Measurements from ENCODE around the gene MRPL24. TPM values are rescaled to one million over a fixed set of nuclear protein-coding genes. Genes with fewer than 3 reads are reported as not detected.

MRPL24 gene
- total RNA-seq, 1 donor from 2014 or later: 17.0 TPM

DNA sequence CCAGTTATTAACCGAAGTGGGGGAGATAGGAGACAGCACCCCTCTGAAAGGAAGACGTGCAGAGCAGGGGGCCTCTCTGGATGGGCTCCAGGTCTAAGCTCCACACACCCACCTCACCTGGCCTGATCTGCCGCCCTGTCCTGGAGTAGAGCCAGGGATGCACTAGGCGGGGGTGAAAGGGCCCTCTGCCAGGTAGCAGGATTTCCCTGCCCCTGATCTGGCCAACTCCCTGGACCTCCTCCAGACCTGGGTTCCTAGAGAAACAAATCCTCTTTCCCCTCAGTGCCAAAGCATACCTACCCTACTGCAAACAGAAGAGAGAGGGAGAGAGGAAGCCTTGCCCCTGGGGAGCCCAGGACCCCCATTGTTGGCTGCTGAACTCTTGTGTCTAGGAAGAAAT is 37.6 kb downstream of the MRPL24 start:
- intact Hi-C loops (cut with DNase I): no loop called here
- TF ChIP-seq, protein P1, sequence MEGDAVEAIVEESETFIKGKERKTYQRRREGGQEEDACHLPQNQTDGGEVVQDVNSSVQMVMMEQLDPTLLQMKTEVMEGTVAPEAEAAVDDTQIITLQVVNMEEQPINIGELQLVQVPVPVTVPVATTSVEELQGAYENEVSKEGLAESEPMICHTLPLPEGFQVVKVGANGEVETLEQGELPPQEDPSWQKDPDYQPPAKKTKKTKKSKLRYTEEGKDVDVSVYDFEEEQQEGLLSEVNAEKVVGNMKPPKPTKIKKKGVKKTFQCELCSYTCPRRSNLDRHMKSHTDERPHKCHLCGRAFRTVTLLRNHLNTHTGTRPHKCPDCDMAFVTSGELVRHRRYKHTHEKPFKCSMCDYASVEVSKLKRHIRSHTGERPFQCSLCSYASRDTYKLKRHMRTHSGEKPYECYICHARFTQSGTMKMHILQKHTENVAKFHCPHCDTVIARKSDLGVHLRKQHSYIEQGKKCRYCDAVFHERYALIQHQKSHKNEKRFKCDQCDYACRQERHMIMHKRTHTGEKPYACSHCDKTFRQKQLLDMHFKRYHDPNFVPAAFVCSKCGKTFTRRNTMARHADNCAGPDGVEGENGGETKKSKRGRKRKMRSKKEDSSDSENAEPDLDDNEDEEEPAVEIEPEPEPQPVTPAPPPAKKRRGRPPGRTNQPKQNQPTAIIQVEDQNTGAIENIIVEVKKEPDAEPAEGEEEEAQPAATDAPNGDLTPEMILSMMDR (IDR thresholded peaks at IDR 0.05): no peak
- no peaks in the 10 kb centered on the region for H3K27me3 ChIP-seq
- H3K27ac ChIP-seq: no peak overlapping the region
- no peak for DNase-seq (ENCODE audit: low spot score in 2 of 2)
- no peak overlapping the region for H3K4me3 ChIP-seq
- H3K4me1 ChIP-seq: peaks cover 10 to 27% of the 10 kb centered on the region in 2 donors
- no peaks in the 10 kb centered on the region for H3K36me3 ChIP-seq
- H3K9me3 ChIP-seq: no peaks in the 10 kb centered on the region

DNA sequence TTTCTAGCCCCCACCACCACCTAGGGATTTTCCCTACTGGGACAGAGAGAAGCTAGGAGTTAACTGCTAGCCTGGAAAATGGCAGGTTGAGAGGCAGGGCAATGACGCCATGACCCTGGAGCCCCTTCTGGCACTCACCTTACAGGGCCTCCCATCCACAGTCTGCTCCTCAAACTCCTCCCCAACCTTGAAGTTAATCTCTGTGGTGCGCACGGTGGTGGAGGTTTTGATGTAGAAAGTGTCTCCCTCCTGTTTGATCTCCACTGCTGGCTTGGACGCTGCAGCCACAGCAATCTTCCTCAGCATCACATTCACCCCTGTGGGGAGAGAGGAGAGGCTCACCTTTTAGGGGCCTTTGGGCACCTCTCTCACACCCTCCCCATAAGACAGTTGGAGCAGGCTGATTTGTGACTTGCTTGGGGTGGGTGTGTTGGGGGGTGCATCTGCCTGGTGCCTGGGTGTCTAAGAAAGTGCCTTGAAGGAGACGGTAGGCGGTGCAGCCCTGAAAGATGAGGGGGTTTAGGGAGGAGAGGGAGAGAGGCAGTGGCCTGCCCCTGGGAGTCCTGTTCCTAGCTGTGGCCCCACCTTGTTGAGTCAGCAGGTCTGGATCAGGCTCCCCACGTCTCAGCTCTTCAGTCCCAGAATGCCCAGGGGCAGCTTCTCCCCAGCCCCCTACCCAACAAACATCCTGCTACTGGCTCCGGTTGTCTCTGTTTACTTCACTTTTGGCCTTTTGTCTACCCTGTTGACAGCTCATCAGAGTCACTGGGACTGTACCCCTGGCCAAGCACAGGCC is 40.0 kb downstream of the MRPL24 start:
- Histone ChIP-seq H3K27ac (no peak overlapping the region), H3K27me3 (no peaks in the 10 kb centered on the region), H3K4me3 (no peak overlapping the region), H3K4me1 (peaks cover 10 to 16% of the 10 kb centered on the region in 2 donors), H3K36me3 (no peaks in the 10 kb centered on the region), H3K9me3 (no peaks in the 10 kb centered on the region)
- TF ChIP-seq, protein P1 (IDR thresholded peaks at IDR 0.05): no peak
- intact Hi-C loops (cut with DNase I): no loop called here
- no peak for DNase-seq (ENCODE audit: low spot score in 2 of 2)

DNA sequence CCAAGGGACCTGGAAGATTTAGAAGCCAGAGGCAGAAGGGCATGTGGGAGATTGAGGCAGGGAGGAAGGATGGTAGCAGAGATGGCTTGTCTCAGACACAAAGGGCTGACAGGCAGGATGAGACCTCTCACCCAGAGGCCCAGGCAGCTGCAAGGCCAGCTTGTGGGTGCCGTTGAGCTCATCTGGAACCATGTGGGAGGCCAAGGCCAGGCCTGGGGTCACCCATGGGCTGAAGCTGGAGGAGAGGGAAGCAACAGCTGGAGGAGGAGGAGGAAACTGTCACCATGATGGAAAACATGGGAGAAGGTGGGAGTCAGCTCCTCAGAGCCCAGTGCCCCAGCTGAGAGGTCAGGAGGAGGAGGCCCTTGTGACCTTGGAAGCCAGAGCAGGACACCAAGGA is 41.9 kb downstream of the MRPL24 start:
- no peak overlapping the region for H3K4me3 ChIP-seq
- H3K4me1 ChIP-seq: no peaks in the 10 kb centered on the region
- no peak for DNase-seq (ENCODE audit: low spot score in 2 of 2)
- H3K9me3 ChIP-seq: no peaks in the 10 kb centered on the region
- no peak overlapping the region for H3K27ac ChIP-seq
- H3K27me3 ChIP-seq: no peaks in the 10 kb centered on the region
- TF ChIP-seq, protein P1 (IDR thresholded peaks at IDR 0.05): no peak
- H3K36me3 ChIP-seq: no peaks in the 10 kb centered on the region
- intact Hi-C loops (cut with DNase I): loop anchor here (10.0 kb wide), 1 partner anchor 196 kb away; the partner anchor contains the start of gene PEAR1

DNA sequence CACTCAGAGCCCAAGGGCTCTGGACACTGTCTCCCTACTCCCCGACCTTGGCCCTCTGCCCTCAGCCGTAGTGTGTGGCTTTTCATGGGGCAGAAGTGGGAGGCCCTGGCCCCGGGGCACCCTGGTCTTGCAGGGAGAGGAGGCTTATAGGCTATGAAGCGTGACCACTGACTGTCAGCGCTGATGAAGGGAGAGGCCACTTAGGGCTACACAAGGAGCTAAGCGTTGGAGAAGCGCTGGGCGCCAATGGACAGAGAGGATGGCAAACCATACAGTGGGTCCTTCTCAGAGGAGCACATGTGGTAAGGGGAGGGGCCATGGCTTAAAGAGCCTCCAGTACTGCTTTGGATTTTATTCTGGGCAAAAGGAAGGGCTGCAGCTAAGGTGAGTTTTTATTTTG is 43.4 kb downstream of the MRPL24 start:
- TF ChIP-seq, protein P1 (IDR thresholded peaks at IDR 0.05): no peak
- intact Hi-C loops (cut with DNase I): loop anchor here (10.0 kb wide), 1 partner anchor 197 kb away; the partner anchor contains the start of gene PEAR1
- no peaks in the 10 kb centered on the region for H3K27me3 ChIP-seq
- no peaks in the 10 kb centered on the region for H3K36me3 ChIP-seq
- no peak overlapping the region for H3K4me3 ChIP-seq
- H3K27ac ChIP-seq: no peak overlapping the region
- DNase-seq (ENCODE audit: low spot score in 2 of 2): no peak
- H3K9me3 ChIP-seq: no peaks in the 10 kb centered on the region
- H3K4me1 ChIP-seq: no peaks in the 10 kb centered on the region

DNA sequence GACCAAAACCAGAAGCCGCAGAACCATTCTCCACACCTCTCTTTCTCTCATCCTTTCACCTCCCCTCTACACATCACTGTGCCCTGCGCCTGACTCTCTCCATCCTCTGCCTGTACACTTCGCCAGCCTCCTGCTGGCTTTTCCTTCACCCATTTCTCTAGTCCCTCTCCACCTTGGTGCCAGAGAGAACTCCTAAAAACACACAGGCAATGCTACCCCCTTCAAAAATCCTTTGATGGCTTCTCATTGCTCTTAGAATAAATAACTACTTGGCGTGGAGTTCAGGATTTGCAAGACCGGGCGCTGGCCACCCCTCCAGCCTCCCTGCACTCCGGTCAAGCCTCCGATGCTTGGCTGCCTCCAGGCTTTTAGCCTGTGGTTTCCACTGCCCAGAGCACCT is 44.1 kb downstream of the MRPL24 start:
- no peaks in the 10 kb centered on the region for H3K9me3 ChIP-seq
- no peaks in the 10 kb centered on the region for H3K36me3 ChIP-seq
- no peak overlapping the region for H3K4me3 ChIP-seq
- intact Hi-C loops (cut with DNase I): loop anchor here (10.0 kb wide), 1 partner anchor 198 kb away; the partner anchor contains the start of gene PEAR1
- TF ChIP-seq, protein P1 (IDR thresholded peaks at IDR 0.05): no peak
- H3K27ac ChIP-seq: no peak overlapping the region
- no peaks in the 10 kb centered on the region for H3K4me1 ChIP-seq
- H3K27me3 ChIP-seq: no peaks in the 10 kb centered on the region
- no peak for DNase-seq (ENCODE audit: low spot score in 2 of 2)

Measured in ascending aorta (tissue), 2 donors.